Natural killer cell (primary cell): ENCODE measurements around the gene CFAP251. TPM values are rescaled to one million over a fixed set of nuclear protein-coding genes. Genes with fewer than 3 reads are reported as not detected.

Source experiments
- ATAC-seq, 3 donors: fragments of 150-1000 bp in 2 of 3; fragments of 200-7000 bp in 1 of 3; cut with Tn5 transposase; 1 replicate in 1 of 3; 2 replicates in 2 of 3; pipeline ENCODE4 v1.10.0; 2021; ENCODE audit warnings: mild to moderate bottlenecking in 2 of 3, moderate library complexity in 2 of 3
- DNase-seq, 2 donors: peaks; one replicate each; pipeline versions ENCODE4 v3.0.0 to v3.0.0-alpha.2; 2013 to 2021; ENCODE audit warnings: mixed read lengths in 1 of 2
- H3K27ac ChIP-seq: one replicate; pipeline ENCODE4 v1.5.1; 2013; ENCODE audit warnings: mild to moderate bottlenecking, low read length
- H3K27me3 ChIP-seq: one replicate; pipeline ENCODE4 v1.6.1; 2013; ENCODE audit warnings: low read length; ENCODE audit not compliant: control insufficient read depth, insufficient read depth
- H3K36me3 ChIP-seq: one replicate; pipeline ENCODE4 v1.6.1; 2013; ENCODE audit warnings: low read length; ENCODE audit not compliant: control insufficient read depth, insufficient read depth
- H3K4me1 ChIP-seq: one replicate; pipeline ENCODE4 v1.6.1; 2013; ENCODE audit warnings: low read length; ENCODE audit not compliant: control insufficient read depth, insufficient read depth
- H3K4me3 ChIP-seq: one replicate; pipeline ENCODE4 v1.5.1; 2013; ENCODE audit warnings: low read length
- H3K9me3 ChIP-seq: one replicate; pipeline ENCODE4 v1.6.1; 2013; ENCODE audit warnings: low read length; ENCODE audit not compliant: control insufficient read depth, insufficient read depth
- H3K27ac Mint-ChIP-seq, 2 donors: one replicate each; pipeline ENCODE4 v1.8.0; 2022; ENCODE audit warnings: mild to moderate bottlenecking in 2 of 2, mixed read lengths in 2 of 2, moderate library complexity in 1 of 2
- H3K27me3 Mint-ChIP-seq, 2 donors: one replicate each; pipeline ENCODE4 v1.8.0; 2022; ENCODE audit warnings: low read depth in 2 of 2, mixed read lengths in 2 of 2
- H3K36me3 Mint-ChIP-seq: one replicate; pipeline ENCODE4 v1.8.0; 2022; ENCODE audit warnings: mixed read lengths
- H3K4me1 Mint-ChIP-seq, 2 donors: one replicate each; pipeline ENCODE4 v1.8.0; 2022; ENCODE audit warnings: mixed read lengths in 2 of 2
- H3K4me3 Mint-ChIP-seq: one replicate; pipeline ENCODE4 v1.8.0; 2022; ENCODE audit warnings: mild to moderate bottlenecking, moderate library complexity, mixed read lengths
- H3K9me3 Mint-ChIP-seq, 2 donors: one replicate each; pipeline ENCODE4 v1.8.0; 2022; ENCODE audit warnings: mixed read lengths in 2 of 2
- WGBS: methylation state at CpG from one replicate; pipeline ENCODE4 v1.1.7; 2013; ENCODE audit warnings: missing lambda C conversion rate; ENCODE audit not compliant: insufficient coverage; 5-methylcytosine and 5-hydroxymethylcytosine counted together
- intact Hi-C: fragments of 100-400 bp; cut with micrococcal nuclease; formaldehyde crosslinking; loops from one replicate; pipeline ENCODE4 v1.14.2; 2022
- total RNA-seq, 4 donors: library from RNA; stranded (reverse); fragments of 120-200 nt in 1 of 4; gene quantifications; one replicate each; pipeline versions ENCODE4 v1.2.3 to v1.2.4, GENCODE V29; 2013 to 2022
- TF ChIP-seq, protein P1 (sequence below): fragments of 200-600 bp; IDR thresholded peaks from one replicate; pipeline ENCODE4 v1.8.0; 2022; ENCODE audit warnings: antibody characterized with exemption

Gene CFAP251
- total RNA-seq, 3 donors from 2014 or later (not counting 1 experiment from before 2014, with no cell fraction given), result 0.59 to 0.80 (median 0.59) TPM

DNA sequence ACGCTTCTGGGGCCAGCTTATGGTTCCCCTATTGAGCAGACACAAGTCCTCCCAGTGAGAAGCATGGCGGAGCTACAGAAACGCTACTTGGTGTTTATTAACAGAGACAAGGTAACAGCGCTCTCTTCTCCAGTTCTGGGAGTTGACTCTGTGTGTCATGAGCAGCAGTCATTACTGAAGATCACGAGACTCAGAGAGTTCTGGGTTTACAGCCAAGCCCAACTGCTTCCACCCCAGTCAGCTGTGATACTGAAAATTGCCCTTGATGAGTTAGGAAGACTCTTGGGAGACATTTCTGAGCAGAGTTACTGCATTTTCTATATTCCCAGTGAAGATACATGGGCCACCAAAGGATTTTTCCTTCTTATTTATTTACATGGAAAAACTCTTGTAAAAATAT, 48.6 kb downstream of the CFAP251 start:
- ATAC-seq (no peak), DNase-seq (no peak)
- H3K9me3 Mint-ChIP-seq, result no peaks in the 10 kb centered on the region
- no peaks in the 10 kb centered on the region for H3K36me3 Mint-ChIP-seq
- no peak overlapping the region for H3K27ac Mint-ChIP-seq
- H3K4me1 ChIP-seq, result peaks cover 12% of the 10 kb centered on the region
- no peak overlapping the region for H3K27ac ChIP-seq
- H3K36me3 ChIP-seq, result no peaks in the 10 kb centered on the region
- no peak overlapping the region for H3K4me3 Mint-ChIP-seq
- H3K9me3 ChIP-seq, result no peaks in the 10 kb centered on the region
- H3K4me1 Mint-ChIP-seq, result no peaks in the 10 kb centered on the region
- peaks cover 0 to 1% of the 10 kb centered on the region in 2 donors for H3K27me3 Mint-ChIP-seq
- 96% methylated on average over 5 of the region's 5 CpGs for WGBS
- H3K27me3 ChIP-seq, result no peaks in the 10 kb centered on the region
- TF ChIP-seq, protein P1, sequence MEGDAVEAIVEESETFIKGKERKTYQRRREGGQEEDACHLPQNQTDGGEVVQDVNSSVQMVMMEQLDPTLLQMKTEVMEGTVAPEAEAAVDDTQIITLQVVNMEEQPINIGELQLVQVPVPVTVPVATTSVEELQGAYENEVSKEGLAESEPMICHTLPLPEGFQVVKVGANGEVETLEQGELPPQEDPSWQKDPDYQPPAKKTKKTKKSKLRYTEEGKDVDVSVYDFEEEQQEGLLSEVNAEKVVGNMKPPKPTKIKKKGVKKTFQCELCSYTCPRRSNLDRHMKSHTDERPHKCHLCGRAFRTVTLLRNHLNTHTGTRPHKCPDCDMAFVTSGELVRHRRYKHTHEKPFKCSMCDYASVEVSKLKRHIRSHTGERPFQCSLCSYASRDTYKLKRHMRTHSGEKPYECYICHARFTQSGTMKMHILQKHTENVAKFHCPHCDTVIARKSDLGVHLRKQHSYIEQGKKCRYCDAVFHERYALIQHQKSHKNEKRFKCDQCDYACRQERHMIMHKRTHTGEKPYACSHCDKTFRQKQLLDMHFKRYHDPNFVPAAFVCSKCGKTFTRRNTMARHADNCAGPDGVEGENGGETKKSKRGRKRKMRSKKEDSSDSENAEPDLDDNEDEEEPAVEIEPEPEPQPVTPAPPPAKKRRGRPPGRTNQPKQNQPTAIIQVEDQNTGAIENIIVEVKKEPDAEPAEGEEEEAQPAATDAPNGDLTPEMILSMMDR, result no peak
- intact Hi-C loops, result no loop called here
- H3K4me3 ChIP-seq, result no peak overlapping the region

GRCh38 chr12:121968876-121969275, 50.5 kb downstream of the CFAP251 start:
- TF ChIP-seq, protein P1, result no peak
- no peak for DNase-seq
- no peaks in the 10 kb centered on the region for H3K9me3 Mint-ChIP-seq
- Histone ChIP-seq H3K27me3 (no peaks in the 10 kb centered on the region), H3K4me1 (peaks cover 12% of the 10 kb centered on the region), H3K36me3 (no peaks in the 10 kb centered on the region), H3K27ac (no peak overlapping the region), H3K4me3 (no peak overlapping the region), H3K9me3 (peaks cover 4% of the 10 kb centered on the region)
- no peak overlapping the region for H3K27ac Mint-ChIP-seq
- peaks cover 0 to 3% of the 10 kb centered on the region in 2 donors for H3K27me3 Mint-ChIP-seq
- H3K36me3 Mint-ChIP-seq, result no peaks in the 10 kb centered on the region
- H3K4me1 Mint-ChIP-seq, result no peaks in the 10 kb centered on the region
- ATAC-seq, result no peak
- 17% methylated on average over 9 of the region's 10 CpGs for WGBS
- intact Hi-C loops, result no loop called here
- H3K4me3 Mint-ChIP-seq, result no peak overlapping the region

DNA sequence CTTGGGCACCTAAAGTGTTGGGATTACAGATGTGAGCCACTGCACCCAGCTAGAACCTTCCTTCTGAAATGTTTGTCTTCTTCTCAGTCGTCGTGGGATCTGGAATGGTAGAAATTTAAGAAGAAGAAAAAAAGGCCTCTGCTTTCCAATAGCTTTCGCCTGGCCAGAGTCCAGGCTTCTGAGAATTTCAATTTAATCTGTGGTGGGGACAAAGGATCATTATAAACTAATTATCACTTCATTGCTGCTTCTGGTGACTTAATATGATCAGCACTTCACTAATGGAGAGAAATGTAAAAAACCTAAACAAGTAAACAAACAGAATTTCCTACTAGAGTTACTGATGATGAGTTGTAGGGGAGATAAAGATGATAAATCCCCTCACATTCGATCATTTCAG, 51.3 kb downstream of the CFAP251 start:
- intact Hi-C loops, result no loop called here
- Histone ChIP-seq H3K36me3 (no peaks in the 10 kb centered on the region), H3K27me3 (no peaks in the 10 kb centered on the region), H3K4me1 (peaks cover 12% of the 10 kb centered on the region), H3K27ac (no peak overlapping the region), H3K4me3 (no peak overlapping the region), H3K9me3 (peaks cover 4% of the 10 kb centered on the region)
- Mint-ChIP-seq H3K36me3 (no peaks in the 10 kb centered on the region), H3K4me1 (no peaks in the 10 kb centered on the region), H3K27ac (no peak overlapping the region), H3K27me3 (peaks cover 0 to 3% of the 10 kb centered on the region in 2 donors), H3K4me3 (no peak overlapping the region), H3K9me3 (no peaks in the 10 kb centered on the region)
- DNase-seq (no peak), ATAC-seq (no peak)
- TF ChIP-seq, protein P1, result no peak
- 94% methylated on average over 3 of the region's 4 CpGs for WGBS

- H3K4me3 ChIP-seq, result no peak overlapping the region
- peaks cover 12% of the 10 kb centered on the region for H3K4me1 ChIP-seq
- no peaks in the 10 kb centered on the region for H3K36me3 Mint-ChIP-seq
- H3K4me1 Mint-ChIP-seq, result no peaks in the 10 kb centered on the region
- WGBS, result 73% methylated on average over 6 of the region's 6 CpGs
- no peak overlapping the region for H3K27ac Mint-ChIP-seq
- peaks cover 3 to 6% of the 10 kb centered on the region in 2 donors for H3K27me3 Mint-ChIP-seq
- no peaks in the 10 kb centered on the region for H3K36me3 ChIP-seq
- no peaks in the 10 kb centered on the region for H3K27me3 ChIP-seq
- intact Hi-C loops, result no loop called here
- H3K9me3 Mint-ChIP-seq, result no peaks in the 10 kb centered on the region
- peaks cover 4% of the 10 kb centered on the region for H3K9me3 ChIP-seq
- H3K4me3 Mint-ChIP-seq, result no peak overlapping the region
- TF ChIP-seq, protein P1, result no peak
- DNase-seq (no peak), ATAC-seq (no peak)
- H3K27ac ChIP-seq, result no peak overlapping the region
Measured at GRCh38 chr12:121970581-121971300, 52.3 kb downstream of the CFAP251 start.
